HG02852 (cell line): ENCODE results near the gene CRNN.
A peak's percentile ranks its signal among the peaks of the same experiment; 100 is the strongest.

ENCODE experiments used
- ATAC-seq: cut with Tn5 transposase; IDR thresholded peaks from one replicate; pipeline ENCODE4 v1.9.1; 2021; ENCODE audit warnings: mild to moderate bottlenecking, moderate library complexity; ENCODE audit not compliant: unreplicated experiment

Gene CRNN

DNA sequence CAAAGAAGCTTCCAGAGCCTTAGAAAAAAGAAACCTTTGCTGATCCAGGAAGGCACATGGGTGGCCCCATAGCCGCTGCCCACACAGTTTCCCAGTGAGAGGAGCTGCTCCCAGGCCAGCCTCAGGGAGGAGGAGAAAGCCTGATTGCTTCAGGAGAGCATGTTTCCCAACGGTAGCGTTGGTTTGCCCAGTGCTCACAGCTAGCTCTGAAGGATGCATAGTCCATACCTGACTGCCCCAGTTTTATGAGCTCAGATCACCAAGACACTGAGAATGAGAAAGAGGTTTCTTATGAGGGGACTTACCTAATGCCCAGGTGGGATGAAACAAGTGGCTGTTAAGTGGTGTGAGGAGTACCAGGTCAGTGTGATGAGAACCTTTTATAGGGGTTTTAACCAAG lies at the start of gene CRNN:
Gene CRNN, minus strand, starts transcription at position 355 of the 400 bp plus-strand sequence. CDS start 2,030 bp downstream, outside the sequence.
- ATAC-seq = no peak

DNA sequence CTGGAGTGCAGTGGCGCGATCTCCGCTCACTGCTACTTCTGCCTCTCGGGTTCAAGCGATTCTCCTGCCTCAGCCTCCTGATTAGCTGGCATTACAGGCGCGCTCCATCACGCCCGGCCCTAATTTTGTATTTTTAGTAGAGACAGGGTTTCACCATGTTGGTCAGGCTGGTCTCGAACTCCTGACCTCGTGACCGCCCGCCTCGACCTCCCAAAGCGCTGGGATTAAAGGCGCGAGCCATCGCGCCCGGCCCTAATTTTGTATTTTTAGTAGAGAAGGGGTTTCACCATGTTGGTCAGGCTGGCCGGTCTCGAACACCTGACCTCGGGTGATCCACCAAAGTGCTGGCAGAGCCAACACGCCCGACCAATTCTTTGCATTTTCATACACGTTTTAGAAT lies 48.6 kb upstream of the CRNN start:
- ATAC-seq = no peak

- no peak for ATAC-seq
Observed at GRCh38 chr1:152461544-152461943, 47.5 kb upstream of the CRNN start.

- ATAC-seq = no peak
Observed at GRCh38 chr1:152460529-152460899, 46.5 kb upstream of the CRNN start.

DNA sequence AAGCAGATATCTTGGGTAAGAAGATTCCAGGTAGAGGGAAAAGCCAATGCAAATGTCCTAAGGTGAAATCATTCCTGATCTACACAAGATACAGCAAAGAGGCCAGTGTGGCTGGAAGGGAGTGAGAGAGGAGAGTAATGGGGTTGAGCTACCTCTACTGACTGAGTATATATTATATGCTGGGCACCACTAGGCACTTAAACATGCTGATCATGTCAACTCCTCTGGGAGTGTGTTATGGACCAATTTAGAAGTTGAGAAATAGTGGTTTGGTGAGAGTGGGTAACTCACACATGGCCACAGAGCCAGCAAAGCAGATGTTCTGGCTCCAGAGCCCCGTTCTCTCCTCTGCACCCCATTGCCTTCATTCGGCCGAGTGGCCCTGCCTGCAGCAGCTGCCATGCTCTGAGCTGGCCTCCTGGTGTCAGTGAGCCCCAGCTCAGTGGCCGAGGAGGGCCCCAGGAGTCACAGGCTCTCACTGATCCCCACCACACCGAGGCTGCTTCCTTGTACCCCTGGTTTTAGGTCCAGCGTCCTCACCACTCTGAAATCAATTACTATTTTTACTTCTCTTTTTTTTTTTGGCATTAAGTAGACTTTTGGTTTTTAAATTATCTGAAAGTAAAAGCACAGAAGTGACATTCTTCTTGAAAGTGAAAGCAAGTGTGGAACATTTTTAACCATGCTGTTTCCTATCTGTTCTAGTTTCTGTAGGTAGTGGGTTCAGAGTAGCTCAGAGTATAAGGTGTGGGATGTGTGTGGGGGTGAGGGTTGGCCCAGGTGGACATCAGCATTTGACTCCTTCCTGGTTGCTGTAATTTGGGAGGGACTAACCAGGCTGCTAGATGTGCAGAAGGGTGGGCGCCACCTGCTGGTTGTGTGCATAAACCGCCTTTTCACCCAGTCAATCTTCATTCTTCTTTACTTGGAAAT lies 45.8 kb upstream of the CRNN start:
- peak; percentile 97 for ATAC-seq

GRCh38 chr1:152458384-152459185 lies 44.5 kb upstream of the CRNN start:
- ATAC-seq = no peak

DNA sequence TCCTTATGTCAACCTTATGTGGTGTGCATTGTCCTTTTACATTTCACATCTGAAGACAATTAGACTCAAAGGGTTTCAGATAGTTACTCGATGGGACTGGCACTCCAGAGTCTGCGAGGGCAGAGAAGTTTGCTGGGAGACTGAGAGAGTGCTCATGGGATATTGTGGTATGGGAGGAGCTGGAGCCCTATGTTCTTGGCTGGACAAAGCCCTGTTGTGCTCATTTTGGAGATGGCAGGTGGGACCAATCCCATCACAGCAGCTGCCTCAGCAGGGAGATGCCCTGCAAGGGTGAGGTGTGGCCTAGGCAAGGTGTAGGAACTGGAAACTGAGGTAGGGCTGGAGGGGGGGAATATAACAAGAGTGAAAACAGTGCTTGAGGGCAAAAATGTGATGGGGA lies 43.5 kb upstream of the CRNN start:
- no peak for ATAC-seq

GRCh38 chr1:152457071-152457470 lies 43.0 kb upstream of the CRNN start:
- no peak for ATAC-seq

- no peak for ATAC-seq
Observed at GRCh38 chr1:152451254-152451653, 37.2 kb upstream of the CRNN start.

GRCh38 chr1:152449661-152450060 lies 35.6 kb upstream of the CRNN start:
- no peak for ATAC-seq

- ATAC-seq = no peak
Observed at GRCh38 chr1:152448496-152448895, 34.4 kb upstream of the CRNN start.

- ATAC-seq = no peak
Observed at GRCh38 chr1:152448095-152448494, 34.0 kb upstream of the CRNN start.

DNA sequence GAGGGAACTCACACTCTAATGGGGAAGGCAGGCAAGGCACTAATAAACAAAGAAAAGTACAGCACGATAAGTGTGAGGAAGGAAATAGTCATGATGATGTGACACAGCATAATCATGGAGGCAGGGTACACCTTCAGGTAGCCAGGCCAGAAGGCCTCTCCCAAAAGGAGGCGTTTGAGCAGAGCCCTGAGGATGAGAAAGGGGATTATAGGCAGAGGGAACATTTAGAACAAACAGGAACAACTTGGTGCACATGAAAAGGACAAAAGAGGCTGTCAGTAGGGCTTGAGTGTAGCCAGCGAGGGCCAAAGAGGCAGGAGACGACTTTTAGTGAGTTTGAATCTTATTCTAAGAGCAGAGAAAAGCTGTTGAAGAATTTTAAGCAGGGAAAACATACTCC lies 33.4 kb upstream of the CRNN start:
- ATAC-seq = no peak

- ATAC-seq = no peak
Observed at GRCh38 chr1:152444045-152444444, 30.0 kb upstream of the CRNN start.

- no peak for ATAC-seq
Observed at GRCh38 chr1:152442765-152443164, 28.7 kb upstream of the CRNN start.

- ATAC-seq = no peak
Observed at GRCh38 chr1:152442301-152442700, 28.2 kb upstream of the CRNN start.

- ATAC-seq = no peak
Observed at GRCh38 chr1:152441756-152442155, 27.7 kb upstream of the CRNN start.

DNA sequence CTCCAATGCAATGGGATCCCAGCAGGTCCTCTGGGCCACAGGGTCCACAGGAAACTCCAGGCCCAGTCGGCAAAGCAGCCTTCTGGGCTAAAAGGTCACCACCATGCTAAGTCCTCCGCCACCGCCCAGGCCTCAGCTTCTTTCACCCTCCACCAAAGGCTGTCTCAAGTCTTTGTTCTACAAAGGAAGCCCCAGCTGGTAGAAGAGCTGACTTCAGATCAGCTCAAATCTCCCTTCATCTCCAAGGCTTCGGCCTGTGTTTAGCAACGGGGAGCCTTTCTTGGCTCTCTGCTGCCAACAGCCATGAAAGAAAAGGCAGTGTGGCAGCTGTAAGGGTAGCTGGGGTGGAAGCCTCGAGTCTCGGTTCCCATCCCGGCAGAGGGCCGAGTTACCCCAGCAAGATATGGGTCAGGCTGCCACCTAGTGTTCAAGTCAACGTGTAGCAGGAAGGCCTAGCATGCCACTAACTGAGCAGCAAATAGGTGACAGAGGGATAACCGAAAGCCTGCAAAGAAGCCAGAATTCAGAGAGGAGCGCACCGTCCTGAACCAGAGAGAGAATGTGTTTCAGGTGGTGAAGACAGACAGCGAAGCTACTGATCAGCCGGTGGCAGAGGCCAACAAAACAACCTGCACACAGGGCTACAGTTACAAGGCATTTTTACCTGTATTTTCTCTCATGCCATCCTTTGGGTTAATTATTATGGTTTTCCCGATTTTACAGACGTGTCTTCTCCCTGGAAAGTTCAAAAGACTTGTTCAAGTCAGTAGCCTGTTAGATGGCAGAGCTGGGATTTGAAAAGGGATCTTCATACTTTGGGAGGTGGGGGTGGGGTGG lies 26.8 kb upstream of the CRNN start:
- peak; percentile 91 for ATAC-seq

- ATAC-seq = no peak
Observed at GRCh38 chr1:152436593-152437496, 22.8 kb upstream of the CRNN start.

GRCh38 chr1:152427458-152427857 lies 13.4 kb upstream of the CRNN start:
- no peak for ATAC-seq
